HG02642 (cell line): ENCODE measurements around the gene PLPP2.

Source experiments
- ATAC-seq: cut with Tn5 transposase; IDR thresholded peaks from one replicate; pipeline ENCODE4 v1.9.1; 2021; ENCODE audit warnings: mild to moderate bottlenecking; ENCODE audit not compliant: unreplicated experiment, poor library complexity

The PLPP2 gene

GRCh38 chr19:294946-295686 is 3.9 kb upstream of the PLPP2 start:
- ATAC-seq, result no peak

DNA sequence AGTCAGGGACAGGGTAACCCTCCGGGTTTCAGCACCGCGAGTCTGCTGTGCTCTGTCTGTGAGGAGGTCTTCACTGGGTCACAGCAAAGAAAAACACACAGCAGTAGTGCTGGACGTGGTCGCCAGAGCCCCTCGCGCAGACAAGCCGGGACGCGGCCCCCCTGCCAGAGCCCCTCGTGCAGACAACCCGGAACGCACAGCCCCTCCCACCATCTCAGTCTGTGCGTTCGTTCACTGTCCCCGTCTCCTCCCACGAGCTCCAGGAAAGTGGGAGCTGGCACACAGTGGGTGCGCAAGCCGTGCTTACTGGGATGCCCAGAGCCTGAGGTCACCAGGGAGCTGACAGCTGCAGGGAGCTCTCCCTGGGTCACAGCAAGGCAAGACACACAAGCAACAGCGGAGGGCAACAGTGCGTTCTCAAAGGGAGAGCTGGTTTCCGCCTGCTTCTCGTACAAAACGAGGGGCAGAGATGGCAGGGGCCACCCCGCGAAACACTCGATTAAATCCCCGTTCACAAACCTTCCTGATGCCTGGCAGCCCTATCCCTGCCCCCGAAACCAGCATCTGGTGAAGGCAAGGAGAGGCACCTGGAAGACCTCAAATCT is 3.2 kb upstream of the PLPP2 start:
- ATAC-seq, result no peak

DNA sequence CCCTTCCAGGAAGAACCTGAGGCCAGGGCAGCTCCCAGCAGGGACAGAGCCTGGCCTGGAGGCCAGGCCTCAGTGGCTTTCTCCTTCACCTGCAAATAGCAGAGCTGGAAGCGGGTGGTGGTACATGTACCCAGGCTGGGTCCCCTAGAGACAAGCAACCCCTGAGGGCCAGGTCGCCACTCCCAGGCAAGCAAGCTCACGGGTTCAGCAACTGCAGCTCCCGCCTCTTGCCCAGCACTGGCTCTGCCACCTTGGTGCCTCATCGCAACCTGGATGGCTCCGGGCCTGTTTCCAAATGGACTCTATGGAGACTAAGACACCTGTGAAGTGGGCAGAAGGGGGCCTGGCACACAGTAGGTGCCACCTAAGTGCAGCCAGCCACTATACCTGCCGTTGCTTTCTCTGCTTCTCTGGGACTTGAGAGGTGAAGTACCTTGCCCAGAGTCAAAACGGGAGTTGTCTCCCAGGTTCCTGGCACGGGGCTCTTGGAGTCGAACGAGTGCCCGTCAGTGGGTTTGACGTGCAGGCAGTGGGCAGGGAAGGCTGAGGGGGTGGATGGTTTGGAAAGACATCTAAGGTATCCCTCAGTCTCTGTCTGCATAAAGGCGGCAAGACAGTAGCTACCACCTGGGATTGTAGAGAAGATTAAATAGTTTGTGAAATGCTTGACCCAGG is 2.4 kb upstream of the PLPP2 start:
- no peak for ATAC-seq

GRCh38 chr19:292951-293350 is 1.7 kb upstream of the PLPP2 start:
- ATAC-seq, result no peak

DNA sequence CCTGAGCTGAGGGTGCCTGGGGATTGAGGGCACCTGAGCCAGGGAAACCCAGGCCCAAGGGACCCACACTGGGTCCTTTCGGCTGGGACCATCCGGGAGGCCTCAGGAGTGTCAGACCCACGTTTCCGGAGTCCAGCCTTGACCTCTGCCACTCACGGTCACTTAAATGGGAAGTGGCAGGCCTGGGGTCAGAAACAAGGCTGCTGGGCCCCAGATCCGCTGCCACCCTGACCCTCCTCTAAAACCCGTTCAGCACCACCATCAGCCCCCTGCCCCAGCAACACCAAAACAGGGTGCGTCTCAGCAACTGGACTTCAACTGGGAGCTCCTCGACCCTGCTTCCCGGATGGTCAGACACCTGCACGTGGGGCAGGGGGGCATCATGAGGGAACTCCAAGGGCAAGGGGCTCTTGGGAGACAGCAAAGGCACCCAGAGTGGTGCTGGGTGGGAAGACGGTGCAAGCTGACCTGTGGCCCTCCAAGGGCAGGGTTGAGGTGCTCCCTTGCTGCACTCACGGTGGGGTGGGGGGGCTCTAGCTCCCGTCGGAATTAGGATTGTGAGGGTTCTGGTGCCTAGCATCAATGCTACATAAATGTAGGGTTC is 1.2 kb upstream of the PLPP2 start:
- ATAC-seq, result no peak

GRCh38 chr19:291561-292280 is 518 bp upstream of the PLPP2 start:
- ATAC-seq, result no peak

DNA sequence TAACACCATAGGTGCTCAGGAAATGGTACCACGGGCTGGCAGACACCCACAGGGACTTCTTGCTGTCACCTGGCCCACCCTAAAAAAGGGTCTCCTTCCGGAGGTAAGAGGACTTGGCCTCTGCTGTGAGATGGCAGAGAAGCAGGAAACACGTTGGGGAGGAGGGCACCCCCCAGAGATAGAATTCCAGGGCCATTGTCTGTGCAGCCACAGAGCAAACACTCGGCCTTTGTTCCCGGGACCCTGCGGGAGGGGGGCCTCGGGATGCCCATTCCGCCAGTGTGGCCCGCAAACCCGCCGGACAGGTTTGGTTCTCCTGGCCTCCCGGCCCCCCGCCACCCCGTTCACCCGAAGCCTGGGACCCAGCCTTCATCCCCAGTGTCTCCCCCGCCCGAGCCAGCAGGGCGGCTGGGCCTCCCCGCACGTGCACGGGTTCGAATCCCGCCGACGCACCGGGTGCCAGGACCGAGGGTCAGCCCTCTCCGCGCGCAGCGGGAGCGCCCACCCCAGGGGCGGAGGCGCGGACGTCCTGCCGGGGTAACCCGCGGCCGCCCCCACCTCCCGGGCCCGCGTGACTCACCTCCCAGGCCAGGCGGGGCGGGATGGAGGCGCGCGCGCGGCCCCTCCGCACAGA is 714 bp downstream of the PLPP2 start:
- no peak for ATAC-seq

DNA sequence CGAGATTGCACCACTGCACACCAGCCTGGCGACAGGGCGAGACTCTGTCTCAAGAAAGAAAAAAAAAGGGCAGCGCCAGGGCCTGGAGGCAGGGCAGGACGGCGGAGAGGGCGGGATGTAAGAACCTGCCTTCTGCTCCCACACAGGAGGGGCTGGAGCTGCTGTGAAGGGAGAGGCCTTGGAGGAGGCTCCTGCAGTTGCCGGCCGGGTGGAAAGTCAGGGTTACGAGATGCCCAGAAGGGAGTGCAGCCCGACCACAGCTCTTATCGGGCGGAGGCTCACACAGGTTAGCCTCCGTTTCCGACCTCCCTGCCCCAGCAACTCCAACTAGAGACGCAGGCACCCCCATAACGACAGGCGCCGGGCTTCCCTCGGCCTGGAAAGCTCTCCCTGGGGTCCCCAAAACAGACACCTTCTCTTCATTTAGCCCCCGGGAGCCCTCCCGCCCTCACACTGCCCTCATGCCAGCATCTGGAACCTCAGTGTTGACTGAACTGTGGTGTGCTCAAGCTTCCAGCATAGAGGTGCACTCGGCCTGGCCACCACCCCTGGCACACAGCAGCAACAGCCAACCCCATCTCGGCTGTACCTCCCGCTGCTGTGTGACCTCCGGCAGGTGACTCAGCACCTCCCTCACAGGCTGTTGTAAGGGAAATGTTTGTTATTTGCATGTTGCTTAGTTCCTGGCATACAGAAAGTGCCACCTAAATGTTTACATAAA is 1.4 kb downstream of the PLPP2 start:
- ATAC-seq, result no peak

DNA sequence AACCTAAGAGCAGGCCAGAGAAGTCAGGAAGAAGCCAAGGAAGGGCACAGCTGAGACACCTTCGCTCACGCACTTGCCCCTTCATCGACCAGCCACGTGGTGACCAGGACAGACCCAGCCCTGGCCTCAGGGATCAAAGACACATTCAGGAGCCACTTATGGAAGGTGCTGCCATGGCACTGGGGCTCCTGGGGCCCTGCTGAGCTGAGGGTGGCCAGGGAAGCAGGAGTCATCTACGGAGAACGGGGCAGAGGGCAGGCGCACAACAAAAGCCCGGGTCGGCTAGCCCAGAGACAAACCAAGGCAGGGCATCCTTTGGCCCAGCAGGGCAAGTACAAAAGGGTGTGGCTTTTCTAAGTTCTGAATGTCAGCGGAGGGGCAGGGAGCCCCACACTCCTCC is 2.3 kb downstream of the PLPP2 start:
- no peak for ATAC-seq

DNA sequence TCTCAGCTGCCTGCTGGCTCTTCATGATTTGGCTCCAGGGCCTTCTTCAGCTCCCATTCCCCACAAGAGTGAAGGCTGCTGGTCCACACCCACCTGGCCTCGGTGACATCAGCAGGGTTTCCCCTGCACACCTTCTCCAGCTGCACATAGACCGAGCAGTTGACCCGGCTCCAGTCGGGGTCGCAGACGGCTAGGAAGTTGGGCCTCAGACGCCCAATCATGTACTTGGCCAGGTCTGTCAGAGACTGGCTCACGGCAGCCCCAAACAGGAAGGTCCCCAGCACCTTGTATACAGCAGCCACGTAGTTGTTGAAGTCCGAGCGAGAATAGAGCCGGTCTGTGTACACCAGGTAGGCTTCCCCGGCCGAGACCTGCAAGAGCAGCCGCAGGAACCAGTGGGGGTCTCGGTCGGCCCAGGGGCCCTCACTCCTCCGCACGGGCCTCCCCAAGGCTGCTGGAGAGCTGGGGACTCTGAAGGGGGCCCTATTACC is 3.8 kb downstream of the PLPP2 start:
- no peak for ATAC-seq

GRCh38 chr19:283395-283794 is 7.8 kb downstream of the PLPP2 start:
- ATAC-seq, result no peak

GRCh38 chr19:282501-282900 is 8.7 kb downstream of the PLPP2 start:
- no peak for ATAC-seq

DNA sequence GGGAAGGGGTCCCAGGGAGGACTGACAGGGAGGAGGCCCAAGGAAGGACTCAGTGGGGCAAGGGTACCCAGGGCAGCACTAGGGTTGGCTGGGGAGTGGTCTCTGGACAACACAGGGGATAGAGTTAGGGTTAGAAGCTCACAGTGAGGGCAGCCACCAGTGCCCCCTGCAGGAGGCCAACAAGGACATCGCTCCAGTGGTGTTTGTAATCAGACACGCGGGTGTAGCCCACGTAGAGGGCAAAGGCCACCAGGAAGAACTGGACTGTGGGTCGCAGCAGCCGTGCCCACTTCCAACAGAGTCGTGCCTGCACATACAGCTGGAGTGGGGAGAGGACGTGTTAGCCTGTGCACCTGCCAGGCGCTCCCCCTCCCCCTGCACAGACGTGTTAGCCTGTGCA is 9.2 kb downstream of the PLPP2 start:
- no peak for ATAC-seq

DNA sequence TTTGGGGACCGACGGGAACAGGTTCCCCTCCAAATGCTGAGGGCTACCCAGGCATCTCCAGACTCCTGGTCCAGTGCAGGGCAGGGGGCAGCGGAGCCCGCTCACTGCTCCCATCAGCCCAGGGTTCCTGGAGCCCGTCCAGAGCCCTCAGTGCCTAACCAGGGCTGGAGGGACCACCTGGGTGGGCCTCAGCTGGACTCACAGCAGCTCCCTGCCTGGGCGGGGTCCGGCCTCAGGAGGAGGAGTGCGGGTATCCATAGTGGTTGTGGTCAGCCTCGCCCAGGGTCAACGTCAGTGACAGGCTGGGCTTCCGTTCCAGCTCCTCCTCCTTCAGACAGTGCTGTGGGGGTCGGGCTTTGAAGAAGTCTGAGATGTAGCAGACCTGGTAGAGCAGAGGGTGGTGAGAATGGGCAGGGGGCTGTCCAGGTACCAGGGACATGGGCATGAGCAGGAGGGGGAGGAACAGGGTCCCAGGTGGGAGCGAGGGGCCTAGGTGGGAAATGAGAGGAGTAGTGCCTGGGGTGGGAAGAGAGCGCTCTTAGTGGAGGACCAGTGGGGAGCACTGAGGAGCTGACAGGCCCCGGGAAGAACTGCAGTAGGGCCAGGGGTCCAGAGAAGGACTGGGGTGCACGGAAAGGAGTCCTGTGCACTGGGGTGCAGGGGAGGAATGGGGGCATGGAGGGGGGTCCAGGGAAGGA is 9.9 kb downstream of the PLPP2 start:
- no peak for ATAC-seq

- no peak for ATAC-seq
Observed at GRCh38 chr19:280541-281009, 10.6 kb downstream of the PLPP2 start.

DNA sequence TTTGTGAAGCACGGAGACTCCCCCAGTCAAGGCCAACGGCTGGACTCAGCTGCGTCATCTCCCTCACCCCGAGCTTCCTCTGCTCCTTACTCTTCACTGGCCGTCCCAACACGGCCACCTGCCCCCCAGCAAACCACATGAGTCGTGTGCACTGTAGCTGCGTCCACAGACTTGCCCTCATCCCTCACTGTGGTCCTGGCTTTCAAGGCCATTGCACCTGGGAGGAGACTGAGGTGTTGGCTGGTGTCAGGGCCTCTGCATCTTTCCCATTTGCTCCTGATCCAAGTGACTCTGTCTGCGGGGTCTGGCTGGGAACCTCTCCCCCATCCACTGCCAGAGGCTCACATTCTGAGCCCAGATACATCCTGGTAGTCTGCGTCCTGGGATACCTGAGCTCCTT is 11.5 kb downstream of the PLPP2 start:
- no peak for ATAC-seq

- ATAC-seq, result no peak
Observed at GRCh38 chr19:279231-279630, 12.0 kb downstream of the PLPP2 start.

DNA sequence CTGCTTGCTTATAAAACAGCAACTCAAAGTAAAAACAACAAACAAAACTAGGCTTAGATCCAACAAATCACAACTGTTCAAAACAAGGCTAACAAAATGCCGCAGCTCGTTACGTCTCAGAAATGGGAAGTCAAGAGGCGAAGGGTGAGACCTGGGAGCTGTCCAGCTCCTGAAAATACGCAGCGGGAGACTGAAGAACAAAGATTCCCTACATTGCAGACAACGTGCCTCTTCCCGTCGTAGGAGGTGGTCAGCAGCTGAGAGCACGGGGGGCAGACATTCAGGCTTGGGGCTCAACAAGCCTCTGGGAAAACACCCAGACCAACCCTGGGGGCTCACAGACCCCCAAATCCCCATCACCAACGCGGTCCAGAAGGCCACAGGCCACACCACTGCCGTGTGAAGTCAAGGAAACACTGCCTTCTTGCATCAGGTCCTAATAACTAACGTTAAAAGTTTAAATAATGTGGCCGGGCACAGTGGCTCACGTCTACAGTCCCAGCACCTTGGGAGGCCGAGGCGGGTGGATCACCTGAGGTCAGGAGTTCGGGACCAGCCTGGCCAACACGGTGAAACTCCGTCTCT is 13.5 kb downstream of the PLPP2 start:
- no peak for ATAC-seq
